HPDE6-E6E7 (cell line): ENCODE results near the gene OSBP2.
"Not testable (repeated sequence)": the region's sequence is repeated elsewhere in the genome, so short reads cannot be mapped to it uniquely, and the experiment has no call there.

ENCODE experiments used
- DNase-seq: peaks from one replicate; pipeline ENCODE4 v3.0.0; 2011; ENCODE audit warnings: missing footprints; ENCODE audit errors: extremely low spot score

OSBP2 gene

GRCh38 chr22:30694640-30695350 lies at the start of gene OSBP2:
Gene OSBP2, plus strand, starts transcription at chr22:30694874. Its CDS starts 36 bp downstream, at chr22:30694910.
- DNase-seq = no peak

GRCh38 chr22:30646518-30647160 lies 48.0 kb upstream of the OSBP2 start:
- DNase-seq = no peak

- DNase-seq = no peak
Measured at GRCh38 chr22:30647536-30647935, 47.1 kb upstream of the OSBP2 start.

DNA sequence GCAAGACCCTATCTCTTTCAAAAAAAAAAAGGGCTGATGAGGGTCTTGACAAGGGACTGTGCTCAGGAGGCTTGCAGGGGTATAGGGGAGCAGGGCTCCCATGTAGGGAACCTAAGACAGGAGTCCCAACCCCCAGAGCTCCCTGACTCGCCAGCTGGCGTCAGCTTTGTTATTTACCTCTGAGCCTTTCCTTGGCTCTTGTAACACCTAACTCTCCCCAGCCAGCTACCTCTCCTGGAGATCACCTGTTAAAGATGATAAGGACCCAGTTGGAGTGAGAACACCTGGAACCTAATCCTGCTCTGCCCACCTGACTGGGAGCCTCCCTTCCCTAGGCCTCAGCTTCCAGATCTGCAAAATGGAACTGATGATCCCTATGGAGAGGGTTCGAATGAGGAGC lies 45.8 kb upstream of the OSBP2 start:
- no peak for DNase-seq

- peak; percentile 98 for DNase-seq
Measured at GRCh38 chr22:30649430-30650007, 45.2 kb upstream of the OSBP2 start.

DNA sequence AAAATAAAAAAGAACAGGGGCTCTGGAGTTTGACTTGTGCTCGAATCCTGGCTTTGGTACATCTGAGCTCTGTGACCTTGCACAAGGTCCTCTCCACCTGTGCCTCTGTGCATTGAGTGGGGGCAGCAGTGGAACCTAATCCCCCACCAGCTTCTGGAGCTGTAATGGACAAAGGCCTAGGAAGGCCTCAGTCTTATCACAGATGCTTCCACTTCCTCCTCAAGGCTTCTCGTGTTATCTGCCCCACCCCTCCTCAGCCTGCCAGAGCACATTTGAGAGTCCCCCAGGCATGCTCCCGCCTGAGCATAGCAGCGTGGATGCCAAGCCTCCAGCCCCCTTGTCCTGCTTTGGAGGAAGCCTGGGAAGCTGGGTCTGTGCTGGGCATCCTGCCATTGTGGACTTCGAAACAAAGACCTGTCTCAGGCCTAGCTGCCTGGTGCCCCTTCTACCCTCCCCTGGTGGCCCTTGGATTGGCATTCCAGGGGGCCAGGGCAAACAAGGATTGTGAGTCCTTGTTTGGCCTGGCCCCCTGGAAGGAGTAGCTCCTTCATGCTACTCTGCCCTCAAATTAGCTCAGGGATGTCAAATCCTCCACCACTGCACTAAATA lies 44.1 kb upstream of the OSBP2 start:
- no peak for DNase-seq

- DNase-seq = no peak
Measured at GRCh38 chr22:30652852-30653251, 41.8 kb upstream of the OSBP2 start.

DNA sequence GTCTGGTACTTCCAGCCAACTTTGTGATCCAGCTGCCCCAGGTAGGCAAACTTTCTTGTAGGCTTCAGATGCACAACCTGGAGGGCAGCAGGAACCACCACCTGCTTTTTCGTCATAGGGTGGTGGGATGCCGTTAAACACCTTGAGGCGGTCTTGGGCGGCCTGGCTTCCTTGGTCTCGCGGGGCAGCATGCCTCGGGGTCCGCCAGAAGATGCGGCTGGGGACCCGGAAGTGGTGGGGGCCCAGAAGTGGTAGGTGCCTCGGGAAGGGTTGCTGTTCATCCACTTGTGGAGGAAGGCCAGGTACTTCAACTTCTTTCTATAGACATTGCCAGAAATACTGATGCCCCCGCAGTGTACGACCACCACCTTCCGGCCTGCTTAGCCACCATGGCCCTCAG lies 40.3 kb upstream of the OSBP2 start:
- DNase-seq = no peak

GRCh38 chr22:30655532-30655931 lies 39.1 kb upstream of the OSBP2 start:
- no peak for DNase-seq

- no peak for DNase-seq
Measured at GRCh38 chr22:30662040-30662439, 32.6 kb upstream of the OSBP2 start.

DNA sequence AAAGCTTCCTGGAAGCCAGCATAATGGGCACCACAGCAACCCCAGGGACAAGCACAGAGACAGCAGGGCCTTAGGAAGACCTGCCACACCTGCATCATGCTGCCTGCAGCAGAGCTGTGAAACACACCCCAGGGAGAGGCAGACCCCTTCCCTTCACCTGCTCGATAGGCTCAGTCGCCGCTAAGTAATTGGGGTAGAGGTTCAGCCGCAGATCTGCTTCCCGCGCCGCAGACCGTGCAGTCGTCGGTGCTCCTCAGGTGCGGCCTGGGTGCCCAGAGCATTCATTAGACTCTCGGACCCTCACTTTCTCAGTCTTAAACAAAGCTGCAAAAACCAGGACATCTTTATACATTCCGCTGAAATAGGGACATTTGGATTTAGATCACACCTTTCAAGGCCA lies 29.9 kb upstream of the OSBP2 start:
- DNase-seq = no peak

GRCh38 chr22:30665266-30665665 lies 29.4 kb upstream of the OSBP2 start:
- no peak for DNase-seq

GRCh38 chr22:30665786-30666185 lies 28.9 kb upstream of the OSBP2 start:
- no peak for DNase-seq

DNA sequence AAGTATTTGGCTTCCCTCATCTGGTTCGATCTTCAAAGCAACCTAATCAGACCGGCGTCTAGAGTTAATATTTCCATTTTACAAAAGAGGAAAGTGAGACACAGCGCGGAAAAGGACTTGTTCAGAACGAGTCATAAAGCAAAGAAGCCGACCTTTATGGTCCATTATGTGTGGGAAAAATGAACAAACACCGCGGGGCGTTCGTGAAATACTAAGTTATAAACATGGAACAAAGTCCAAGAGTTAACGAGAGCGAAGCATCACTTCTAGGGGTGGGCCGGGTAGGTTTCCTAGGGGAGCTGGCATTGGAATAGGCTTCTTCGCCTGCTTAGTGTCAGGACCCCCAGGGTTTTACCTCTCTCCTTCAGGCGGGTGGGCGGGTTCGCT lies 27.6 kb upstream of the OSBP2 start:
- DNase-seq = no peak

DNA sequence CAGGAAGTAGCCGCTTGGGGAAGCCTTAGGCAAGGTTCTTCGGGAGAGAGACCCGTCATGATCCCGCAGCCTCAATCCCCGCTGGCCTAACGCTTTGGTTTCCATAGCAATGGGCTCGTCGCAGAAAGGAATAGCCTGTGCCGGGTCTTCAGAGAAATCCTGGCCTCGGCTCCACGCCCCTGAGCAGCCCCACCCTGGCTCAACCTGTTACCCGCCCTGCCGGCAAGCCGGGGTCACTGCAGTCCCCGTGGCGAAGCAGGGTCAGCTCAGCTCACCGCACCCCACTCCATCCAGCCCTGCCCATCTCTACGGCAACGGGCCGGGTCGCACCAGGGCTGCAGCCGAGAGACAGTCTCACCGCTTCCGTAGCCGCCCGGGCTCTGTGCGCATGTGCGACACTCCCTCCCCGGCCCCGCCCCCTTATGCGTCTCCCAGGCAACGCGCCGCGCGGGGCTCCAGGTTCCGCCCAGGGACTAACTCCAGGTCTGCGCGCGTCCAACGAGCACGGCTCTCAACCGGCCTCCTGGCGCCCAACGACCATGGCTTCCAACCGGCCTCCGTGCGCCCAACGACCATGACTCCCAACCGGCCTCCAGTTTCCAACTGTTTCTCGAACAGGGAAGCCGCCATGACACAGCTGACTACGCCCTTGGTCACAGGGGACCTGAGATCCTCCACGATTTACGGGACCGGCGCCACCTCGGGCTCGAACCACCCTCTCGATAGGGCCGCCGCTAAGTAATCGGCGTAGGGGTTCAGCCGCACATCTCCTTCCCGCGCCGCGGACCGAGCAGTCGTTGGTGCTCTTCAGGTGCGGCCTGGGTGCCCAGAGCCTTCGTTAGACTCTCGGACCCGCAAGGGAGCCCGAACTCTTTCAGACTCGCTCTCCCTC lies 26.9 kb upstream of the OSBP2 start, which contains the start of gene DUSP18:
Gene DUSP18 (minus strand): TSS at position 382 of the 892 bp plus-strand sequence. CDS start 3,872 bp downstream, outside the sequence.
- DNase-seq = peak; percentile 93

- DNase-seq = no peak
Measured at GRCh38 chr22:30668386-30668710, 26.3 kb upstream of the OSBP2 start.

DNA sequence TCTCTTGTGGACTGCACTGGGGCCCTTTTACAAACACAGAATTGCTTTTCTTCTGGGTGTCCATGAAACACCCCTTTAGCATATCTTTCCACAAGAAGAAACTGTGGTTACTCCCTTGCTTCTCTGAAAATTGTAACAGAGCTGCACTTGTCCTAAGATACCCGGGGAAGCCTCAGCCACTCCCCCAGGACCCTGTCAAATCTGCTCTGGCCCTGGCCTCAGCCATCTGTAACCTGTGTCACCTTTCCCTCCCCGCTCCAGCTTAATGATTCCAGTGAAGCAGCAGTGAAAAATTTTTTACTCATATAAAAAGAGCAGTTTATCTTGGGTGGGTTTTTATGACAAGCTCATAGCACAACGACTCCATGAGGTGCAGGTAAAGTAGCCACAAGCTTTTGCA lies 23.6 kb upstream of the OSBP2 start:
- no peak for DNase-seq

DNA sequence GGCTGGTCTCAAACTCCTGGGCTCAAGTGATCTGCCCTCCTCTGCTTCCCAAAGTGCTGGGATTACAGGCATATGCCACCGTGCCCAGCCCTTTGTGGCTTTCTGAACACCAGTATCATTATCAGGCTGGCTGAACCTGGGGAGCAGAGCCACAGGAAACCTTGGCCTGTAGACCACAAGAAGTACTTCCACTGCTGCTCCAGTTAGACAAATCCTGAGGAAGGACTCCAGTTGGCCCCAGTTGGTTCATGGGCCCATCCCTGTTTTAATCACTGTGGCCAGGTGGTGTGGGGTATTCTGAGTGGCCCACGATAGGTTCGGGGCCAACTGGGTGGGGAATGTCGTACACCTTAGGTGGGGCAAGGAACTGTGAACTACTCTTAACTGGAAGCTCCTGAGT lies 21.5 kb upstream of the OSBP2 start:
- no peak for DNase-seq

- no peak for DNase-seq
Measured at GRCh38 chr22:30674482-30674881, 20.2 kb upstream of the OSBP2 start.

DNA sequence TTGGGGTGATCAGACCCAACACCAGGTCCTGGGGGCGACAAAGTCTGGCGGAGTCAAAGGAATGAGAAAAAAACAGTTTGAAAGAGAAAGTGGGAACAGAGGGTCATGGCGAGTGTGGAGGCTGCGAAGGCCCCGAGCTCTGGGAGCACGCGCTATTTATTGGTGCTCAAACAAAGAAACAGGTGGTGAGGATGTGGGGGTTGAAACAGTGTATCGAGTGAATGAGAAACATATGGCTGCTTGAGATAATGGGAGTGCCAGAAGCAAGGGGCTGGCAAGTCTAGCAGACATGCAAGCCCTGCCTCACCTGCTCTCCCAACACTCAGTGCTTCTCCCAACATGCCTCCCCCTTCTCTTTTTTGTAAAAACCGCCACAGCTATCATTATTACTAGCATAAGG lies 19.2 kb upstream of the OSBP2 start:
- no peak for DNase-seq

DNA sequence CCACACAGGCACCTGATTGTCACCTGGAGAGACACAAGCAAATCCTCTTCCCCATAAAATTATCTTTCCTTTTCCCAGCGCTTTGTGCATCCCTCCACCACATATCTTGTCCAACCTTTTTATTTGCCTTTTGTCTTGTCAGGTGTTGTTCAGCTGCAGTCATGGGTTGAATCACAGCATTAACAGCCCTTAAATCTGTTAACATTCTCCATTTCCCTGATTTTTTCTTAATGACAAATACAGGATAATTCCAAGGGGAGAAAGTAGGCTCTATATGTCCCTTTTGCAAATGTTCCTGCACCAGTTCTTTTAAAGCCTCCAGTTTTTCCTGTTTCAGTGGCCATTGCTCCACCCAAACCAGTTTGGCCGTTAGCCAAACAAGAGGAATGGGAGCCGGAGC lies 18.1 kb upstream of the OSBP2 start:
- DNase-seq = not testable (repeated sequence)
